Mesothelial cell of epicardium (in vitro differentiated cells): Measurements from ENCODE around the gene PODXL2. TPM values are rescaled to one million over a fixed set of nuclear protein-coding genes. Genes with fewer than 3 reads are reported as not detected.

Experiments
- DNase-seq, 2 experiments: peaks; one replicate each; pipeline ENCODE4 v3.0.0; 2021; ENCODE audit warnings: low spot score in 2 of 2; ENCODE audit not compliant: unreplicated experiment in 2 of 2
- H3K27ac Mint-ChIP-seq: 2 replicates; pipeline ENCODE4 v1.8.0; 2021; ENCODE audit warnings: mixed read lengths
- H3K27me3 Mint-ChIP-seq: 2 replicates; pipeline ENCODE4 v1.8.0; 2021; ENCODE audit warnings: low read depth, mixed read lengths
- H3K36me3 Mint-ChIP-seq: 2 replicates; pipeline ENCODE4 v1.8.0; 2021; ENCODE audit warnings: mixed read lengths
- H3K4me1 Mint-ChIP-seq: 2 replicates; pipeline ENCODE4 v1.8.0; 2021; ENCODE audit warnings: mixed read lengths
- H3K4me3 Mint-ChIP-seq: 2 replicates; pipeline ENCODE4 v1.8.0; 2021; ENCODE audit warnings: mild to moderate bottlenecking, moderate library complexity, mixed read lengths
- H3K9me3 Mint-ChIP-seq: 2 replicates; pipeline ENCODE4 v1.8.0; 2021; ENCODE audit warnings: mixed read lengths
- CTCF ChIP-seq: fragments of 200-600 bp; sonication (generic); IDR thresholded peaks from one replicate; pipeline ENCODE4 v1.5.0; 2021; ENCODE audit warnings: antibody characterized with exemption; ENCODE audit not compliant: unreplicated experiment
- total RNA-seq: library from RNA; stranded (reverse); gene quantifications from 3 replicates; pipeline ENCODE4 v1.2.1, GENCODE V29; 2021

The PODXL2 gene
- total RNA-seq, 1 donor from 2014 or later, result 25.5 TPM

GRCh38 chr3:127692501-127693335, 63.7 kb downstream of the PODXL2 start:
- peak overlapping the region; percentile 48 for H3K27ac Mint-ChIP-seq
- no peaks in the 10 kb centered on the region for H3K36me3 Mint-ChIP-seq
- no peak for TF ChIP-seq CTCF
- H3K27me3 Mint-ChIP-seq, result no peaks in the 10 kb centered on the region
- no peaks in the 10 kb centered on the region for H3K9me3 Mint-ChIP-seq
- peaks cover 21% of the 10 kb centered on the region for H3K4me1 Mint-ChIP-seq
- DNase-seq, result no peak
- no peak overlapping the region for H3K4me3 Mint-ChIP-seq

- no peaks in the 10 kb centered on the region for H3K27me3 Mint-ChIP-seq
- no peak overlapping the region for H3K27ac Mint-ChIP-seq
- H3K9me3 Mint-ChIP-seq, result no peaks in the 10 kb centered on the region
- no peak for DNase-seq
- peaks cover 23% of the 10 kb centered on the region for H3K4me1 Mint-ChIP-seq
- H3K36me3 Mint-ChIP-seq, result no peaks in the 10 kb centered on the region
- no peak for TF ChIP-seq CTCF
- no peak overlapping the region for H3K4me3 Mint-ChIP-seq
Measured at GRCh38 chr3:127693336-127693843, 64.4 kb downstream of the PODXL2 start.

- no peak for TF ChIP-seq CTCF
- peaks cover 19% of the 10 kb centered on the region for H3K4me1 Mint-ChIP-seq
- H3K27me3 Mint-ChIP-seq, result no peaks in the 10 kb centered on the region
- no peaks in the 10 kb centered on the region for H3K9me3 Mint-ChIP-seq
- no peak overlapping the region for H3K4me3 Mint-ChIP-seq
- DNase-seq, result no peak
- H3K27ac Mint-ChIP-seq, result no peak overlapping the region
- no peaks in the 10 kb centered on the region for H3K36me3 Mint-ChIP-seq
Measured at GRCh38 chr3:127694467-127695215, 65.7 kb downstream of the PODXL2 start.

GRCh38 chr3:127697551-127698240, 68.7 kb downstream of the PODXL2 start:
- Mint-ChIP-seq H3K27ac (peak overlapping the region; percentile 71), H3K4me3 (no peak overlapping the region)

More at GRCh38 chr3:127697551-127698240, 68.7 kb downstream of the PODXL2 start:
- Mint-ChIP-seq H3K4me1 (peaks cover 11% of the 10 kb centered on the region), H3K9me3 (no peaks in the 10 kb centered on the region), H3K27me3 (no peaks in the 10 kb centered on the region), H3K36me3 (no peaks in the 10 kb centered on the region)
- TF ChIP-seq CTCF, result no peak
- DNase-seq, result peak in 1 of 2 experiments; percentile 63
